ENCODE data around the gene PSRC1.
"Not testable (repeated sequence)": the region's sequence is repeated elsewhere in the genome, so short reads cannot be mapped to it uniquely, and the experiment has no call there.

The PSRC1 gene

GRCh38 chr1:109304226-109304920 lies 21.4 kb upstream of the PSRC1 start:
- CTCF ChIA-PET: no interaction called here
- Mint-ChIP-seq H3K4me1 (no peaks in the 10 kb centered on the region), H3K9me3 (no peaks in the 10 kb centered on the region), H3K27ac (no peak overlapping the region), H3K36me3 (no peaks in the 10 kb centered on the region), H3K27me3 (peaks cover 39% of the 10 kb centered on the region), H3K4me3 (no peak overlapping the region)
- DNase-seq: no peak

- Mint-ChIP-seq H3K36me3 (no peaks in the 10 kb centered on the region), H3K27me3 (peaks cover 46% of the 10 kb centered on the region), H3K9me3 (no peaks in the 10 kb centered on the region), H3K4me1 (no peaks in the 10 kb centered on the region), H3K27ac (no peak overlapping the region), H3K4me3 (no peak overlapping the region)
- DNase-seq: no peak
- CTCF ChIA-PET: no interaction called here
Observed at GRCh38 chr1:109301874-109302273, 18.9 kb upstream of the PSRC1 start.

GRCh38 chr1:109300650-109301151 lies 17.8 kb upstream of the PSRC1 start:
- H3K36me3 Mint-ChIP-seq: no peaks in the 10 kb centered on the region
- DNase-seq: no peak
- H3K27ac Mint-ChIP-seq: no peak overlapping the region
- no peak overlapping the region for H3K4me3 Mint-ChIP-seq
- H3K4me1 Mint-ChIP-seq: no peaks in the 10 kb centered on the region
- CTCF ChIA-PET: interaction anchor here (1.0 to 2.0 kb wide), 2 partner anchors 36 to 98 kb away, joined by 3 to 4 read pairs; no protein-coding TSS in a partner anchor
- H3K9me3 Mint-ChIP-seq: no peaks in the 10 kb centered on the region
- H3K27me3 Mint-ChIP-seq: peaks cover 51% of the 10 kb centered on the region

GRCh38 chr1:109299558-109300343 lies 16.8 kb upstream of the PSRC1 start:
- Mint-ChIP-seq H3K9me3 (no peaks in the 10 kb centered on the region), H3K27me3 (peaks cover 57% of the 10 kb centered on the region)
- CTCF ChIA-PET: interaction anchor here (2.0 kb wide), 1 partner anchor 99 kb away, joined by 4 read pairs; no protein-coding TSS in a partner anchor

GRCh38 chr1:109298666-109299557 lies 16.0 kb upstream of the PSRC1 start:
- Mint-ChIP-seq H3K4me3 (no peak overlapping the region), H3K36me3 (no peaks in the 10 kb centered on the region), H3K4me1 (no peaks in the 10 kb centered on the region), H3K27me3 (peaks cover 60% of the 10 kb centered on the region), H3K27ac (no peak overlapping the region), H3K9me3 (no peaks in the 10 kb centered on the region)
- DNase-seq: no peak
- CTCF ChIA-PET: interaction anchor here (2.0 kb wide), 1 partner anchor 100 kb away, joined by 4 read pairs; no protein-coding TSS in a partner anchor

More at GRCh38 chr1:109299558-109300343, 16.8 kb upstream of the PSRC1 start:
- no peak overlapping the region for H3K27ac Mint-ChIP-seq
- no peaks in the 10 kb centered on the region for H3K4me1 Mint-ChIP-seq
- no peak for DNase-seq
- H3K4me3 Mint-ChIP-seq: no peak overlapping the region
- no peaks in the 10 kb centered on the region for H3K36me3 Mint-ChIP-seq

- H3K27ac Mint-ChIP-seq: no peak overlapping the region
- no peaks in the 10 kb centered on the region for H3K4me1 Mint-ChIP-seq
- H3K4me3 Mint-ChIP-seq: no peak overlapping the region
- CTCF ChIA-PET: interaction anchor here (1.2 to 1.7 kb wide), 3 partner anchors 100 to 236 kb away, joined by 3 to 8 read pairs (median 4); no protein-coding TSS in a partner anchor
- no peaks in the 10 kb centered on the region for H3K9me3 Mint-ChIP-seq
- no peak for DNase-seq
- no peaks in the 10 kb centered on the region for H3K36me3 Mint-ChIP-seq
- peaks cover 81% of the 10 kb centered on the region for H3K27me3 Mint-ChIP-seq
Observed at GRCh38 chr1:109296782-109297181, 13.8 kb upstream of the PSRC1 start.

GRCh38 chr1:109295712-109296415 lies 12.9 kb upstream of the PSRC1 start:
- H3K27ac Mint-ChIP-seq: no peak overlapping the region
- CTCF ChIA-PET: interaction anchor here (1.2 to 1.7 kb wide), 3 partner anchors 101 to 237 kb away, joined by 3 to 8 read pairs (median 4); no protein-coding TSS in a partner anchor

GRCh38 chr1:109294481-109294880 lies 11.5 kb upstream of the PSRC1 start:
- peaks cover 67% of the 10 kb centered on the region for H3K27me3 Mint-ChIP-seq
- no peak for DNase-seq
- H3K27ac Mint-ChIP-seq: no peak overlapping the region
- CTCF ChIA-PET: no interaction called here
- H3K4me1 Mint-ChIP-seq: no peaks in the 10 kb centered on the region
- no peaks in the 10 kb centered on the region for H3K9me3 Mint-ChIP-seq
- H3K36me3 Mint-ChIP-seq: no peaks in the 10 kb centered on the region
- H3K4me3 Mint-ChIP-seq: no peak overlapping the region

More at GRCh38 chr1:109295712-109296415, 12.9 kb upstream of the PSRC1 start:
- DNase-seq: no peak
- H3K36me3 Mint-ChIP-seq: no peaks in the 10 kb centered on the region
- no peak overlapping the region for H3K4me3 Mint-ChIP-seq
- H3K4me1 Mint-ChIP-seq: no peaks in the 10 kb centered on the region
- H3K9me3 Mint-ChIP-seq: no peaks in the 10 kb centered on the region
- peaks cover 80% of the 10 kb centered on the region for H3K27me3 Mint-ChIP-seq

GRCh38 chr1:109293026-109293425 lies 10.1 kb upstream of the PSRC1 start:
- DNase-seq: no peak
- CTCF ChIA-PET: interaction anchor here (0.6 to 1.9 kb wide), 4 partner anchors 10 to 1047 kb away, joined by 3 to 8 read pairs (median 3); partner anchors contain the start of gene PSRC1
- Mint-ChIP-seq H3K4me1 (no peaks in the 10 kb centered on the region), H3K4me3 (no peak overlapping the region), H3K36me3 (no peaks in the 10 kb centered on the region), H3K27me3 (peaks cover 62% of the 10 kb centered on the region), H3K27ac (no peak overlapping the region), H3K9me3 (no peaks in the 10 kb centered on the region)

GRCh38 chr1:109292364-109292763 lies 9.4 kb upstream of the PSRC1 start:
- Mint-ChIP-seq H3K4me3 (no peak overlapping the region), H3K9me3 (no peaks in the 10 kb centered on the region), H3K4me1 (no peaks in the 10 kb centered on the region), H3K27me3 (peaks cover 60% of the 10 kb centered on the region), H3K36me3 (no peaks in the 10 kb centered on the region), H3K27ac (no peak overlapping the region)
- no peak for DNase-seq
- CTCF ChIA-PET: interaction anchor here (0.6 to 1.9 kb wide), 4 partner anchors 9 to 1048 kb away, joined by 3 to 8 read pairs (median 3); partner anchors contain the start of gene PSRC1

- H3K36me3 Mint-ChIP-seq: no peaks in the 10 kb centered on the region
- no peak for DNase-seq
- CTCF ChIA-PET: interaction anchor here (0.8 kb wide), 1 partner anchor 242 kb away, joined by 3 read pairs; no protein-coding TSS in a partner anchor
- H3K4me1 Mint-ChIP-seq: no peaks in the 10 kb centered on the region
- peaks cover 58% of the 10 kb centered on the region for H3K27me3 Mint-ChIP-seq
- H3K4me3 Mint-ChIP-seq: no peak overlapping the region
- no peaks in the 10 kb centered on the region for H3K9me3 Mint-ChIP-seq
- no peak overlapping the region for H3K27ac Mint-ChIP-seq
Observed at GRCh38 chr1:109290998-109291397, 8.1 kb upstream of the PSRC1 start.

GRCh38 chr1:109290137-109290536 lies 7.2 kb upstream of the PSRC1 start:
- DNase-seq: no peak
- Mint-ChIP-seq H3K9me3 (no peaks in the 10 kb centered on the region), H3K4me3 (no peak overlapping the region), H3K36me3 (no peaks in the 10 kb centered on the region), H3K27me3 (peaks cover 50% of the 10 kb centered on the region), H3K27ac (no peak overlapping the region), H3K4me1 (peaks cover 1% of the 10 kb centered on the region)
- CTCF ChIA-PET: interaction anchor here (0.8 kb wide), 1 partner anchor 243 kb away, joined by 3 read pairs; no protein-coding TSS in a partner anchor

GRCh38 chr1:109286762-109287161 lies 3.8 kb upstream of the PSRC1 start:
- peaks cover 22% of the 10 kb centered on the region for H3K27me3 Mint-ChIP-seq
- H3K27ac Mint-ChIP-seq, H3K36me3 Mint-ChIP-seq, CTCF ChIA-PET, H3K4me3 Mint-ChIP-seq, H3K9me3 Mint-ChIP-seq, DNase-seq: not testable (repeated sequence)
- H3K4me1 Mint-ChIP-seq: peaks cover 25% of the 10 kb centered on the region
